Measurements from ENCODE around the gene BPIFB3.

GRCh38 chr20:33064572-33065287 lies 11.0 kb downstream of the BPIFB3 start:
- TF ChIP-seq CTCF (IDR thresholded peaks at IDR 0.05) (no peak), POLR2A (IDR thresholded peaks at IDR 0.05) (no peak)

Measured in thyroid gland (tissue), 4 donors.